Anterior cingulate cortex (tissue), 58 donors: ENCODE results near the gene RBM19.

Source experiments
- DNase-seq, 58 donors: peaks; one replicate each; lab custom pipeline; 2025; lab: John Stamatoyannopoulos, UW

The RBM19 gene

DNA sequence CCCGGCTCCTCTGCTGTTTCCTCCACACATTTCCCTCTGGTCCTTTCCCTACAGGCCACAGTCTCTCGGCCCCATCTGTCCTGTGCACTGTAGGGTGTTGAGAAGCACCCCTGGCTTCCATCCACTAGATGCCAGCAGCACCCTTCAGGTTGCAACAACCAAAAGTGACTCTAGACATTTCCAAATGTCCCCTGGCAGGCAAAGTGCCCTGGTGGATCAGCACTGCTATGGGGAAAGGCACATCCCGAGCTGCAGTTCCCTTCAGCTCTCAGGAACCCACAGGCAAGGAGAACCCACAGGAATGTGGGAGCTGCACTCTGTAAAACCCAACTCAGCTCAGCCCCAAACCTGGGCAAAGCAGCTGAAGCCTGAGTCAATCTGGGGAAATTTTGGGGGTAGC, 77.0 kb downstream of the RBM19 start:
- peak in 1 of 58 donors; percentile 10 for DNase-seq

GRCh38 chr12:113888435-113888834, 77.7 kb downstream of the RBM19 start:
- no peak for DNase-seq

DNA sequence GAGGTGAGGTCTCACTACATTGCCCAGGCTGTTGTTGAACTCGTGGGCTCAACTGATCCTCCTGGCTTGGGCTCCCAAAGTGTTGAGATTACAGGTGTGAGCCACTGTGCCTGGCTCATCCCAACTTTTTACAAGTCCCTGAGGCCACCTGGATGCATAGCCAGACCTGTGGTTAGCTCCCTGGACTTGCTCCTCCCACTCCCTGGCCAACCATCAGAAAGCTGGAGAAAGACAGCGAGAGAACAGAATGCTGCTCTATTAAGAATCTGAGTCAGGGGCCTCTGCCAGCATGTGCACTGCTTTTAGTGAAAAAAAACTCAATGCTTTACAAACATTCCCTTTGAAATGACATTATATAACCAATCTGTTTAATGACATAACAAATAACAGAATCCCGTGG, 78.2 kb downstream of the RBM19 start:
- no peak for DNase-seq

DNA sequence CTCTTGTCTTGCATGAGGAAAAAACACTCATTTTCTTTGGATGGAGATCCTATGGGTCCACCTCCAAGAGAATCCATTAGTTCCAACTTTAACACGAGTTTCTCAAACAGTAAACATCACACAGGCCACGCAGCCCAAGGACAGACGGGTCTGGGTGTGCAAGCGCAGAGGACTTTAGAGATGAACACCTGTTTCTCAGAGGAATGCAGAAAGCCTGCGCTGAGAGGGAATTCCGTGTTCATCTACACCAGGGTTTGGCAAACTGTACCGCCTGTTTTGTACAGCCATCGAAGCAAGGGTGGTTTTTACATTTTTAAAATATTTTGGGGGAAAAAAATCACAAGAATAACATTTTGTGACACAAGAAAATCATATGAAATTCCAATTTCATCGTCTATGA, 79.4 kb downstream of the RBM19 start:
- no peak for DNase-seq

DNA sequence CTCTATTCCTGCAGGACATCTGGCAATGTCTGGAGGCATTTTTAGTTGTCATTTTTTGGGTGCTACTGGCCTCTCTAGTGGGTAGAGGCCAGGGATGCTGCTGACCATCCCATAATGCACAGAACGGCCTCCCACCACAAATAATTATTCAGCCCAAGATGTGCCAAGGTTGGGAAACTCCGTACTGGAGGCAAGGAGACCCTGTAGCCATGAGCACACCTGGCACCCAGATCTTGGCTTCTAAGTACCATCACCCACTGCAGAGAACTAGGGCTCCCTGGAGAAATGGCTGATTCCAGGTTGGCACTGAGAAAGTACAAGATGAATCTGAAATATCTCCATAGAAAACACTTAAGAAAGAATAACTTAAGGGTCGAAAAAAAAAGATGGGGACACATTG, 81.7 kb downstream of the RBM19 start:
- DNase-seq = no peak

DNA sequence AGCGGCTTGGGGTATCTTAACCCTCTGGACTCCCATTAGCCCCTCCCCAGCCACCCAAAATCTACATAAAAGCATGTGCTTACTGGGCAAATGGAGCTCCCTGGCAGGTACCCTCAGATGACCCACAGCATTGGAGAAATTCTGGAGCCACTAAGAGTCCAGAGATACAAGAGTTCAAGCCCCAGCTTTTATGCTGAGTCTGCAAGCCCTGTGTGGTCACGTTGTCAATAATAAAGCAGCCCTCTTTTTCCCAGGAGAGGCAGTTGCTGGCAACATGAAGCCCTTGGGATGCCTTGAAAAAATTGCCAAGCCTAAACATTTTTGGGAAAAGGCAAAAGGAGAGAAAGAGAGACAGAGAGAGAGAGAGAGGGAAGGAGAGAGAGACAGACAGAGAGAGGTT, 83.4 kb downstream of the RBM19 start:
- DNase-seq = no peak

DNA sequence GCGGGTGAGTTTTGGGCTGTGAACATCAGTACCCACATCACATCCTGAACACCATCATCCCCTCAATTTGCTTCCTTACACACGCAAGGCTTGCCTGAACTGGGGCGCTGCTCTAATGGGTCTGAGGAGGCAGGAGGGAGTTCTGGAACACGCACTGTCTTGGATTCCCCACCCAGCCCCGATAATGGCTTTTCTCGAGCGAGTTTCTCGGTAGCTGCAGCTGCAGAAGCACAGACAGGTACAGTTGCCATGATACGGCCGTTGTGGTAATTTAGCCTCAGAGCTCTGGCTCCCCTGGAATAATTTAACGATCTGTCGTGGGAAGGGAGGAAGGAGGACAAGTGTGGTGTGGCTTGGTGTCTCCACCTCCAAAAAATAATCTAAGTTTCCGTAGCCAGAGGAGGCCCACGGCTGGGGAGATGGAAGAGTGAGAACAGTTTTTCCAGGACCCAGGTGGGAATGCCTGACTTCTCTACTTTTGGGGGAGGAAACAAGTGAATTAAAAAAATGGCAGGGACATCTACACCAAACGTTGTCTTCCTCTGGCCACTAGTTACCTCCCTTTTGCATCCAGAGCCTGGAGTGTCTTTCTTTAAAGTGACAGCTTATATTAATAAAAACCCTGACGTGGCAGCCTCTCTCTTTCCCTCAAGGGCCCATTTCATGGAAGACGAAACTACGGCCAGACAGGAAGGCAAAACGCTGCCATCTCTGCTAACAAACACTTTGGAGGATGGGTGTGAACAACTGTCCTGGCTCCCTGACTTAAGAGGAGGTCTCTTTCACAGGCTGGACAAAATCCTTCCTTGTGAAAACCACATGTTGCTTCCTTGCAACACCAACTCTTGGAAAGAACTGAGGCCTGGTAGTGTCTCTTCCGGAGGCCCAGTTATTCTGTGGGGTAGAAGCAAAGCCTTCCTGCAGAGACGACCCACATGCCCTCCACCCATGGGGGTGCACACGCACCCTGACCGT, 84.8 kb downstream of the RBM19 start:
- peak in 1 of 58 donors; percentile 19 for DNase-seq

DNA sequence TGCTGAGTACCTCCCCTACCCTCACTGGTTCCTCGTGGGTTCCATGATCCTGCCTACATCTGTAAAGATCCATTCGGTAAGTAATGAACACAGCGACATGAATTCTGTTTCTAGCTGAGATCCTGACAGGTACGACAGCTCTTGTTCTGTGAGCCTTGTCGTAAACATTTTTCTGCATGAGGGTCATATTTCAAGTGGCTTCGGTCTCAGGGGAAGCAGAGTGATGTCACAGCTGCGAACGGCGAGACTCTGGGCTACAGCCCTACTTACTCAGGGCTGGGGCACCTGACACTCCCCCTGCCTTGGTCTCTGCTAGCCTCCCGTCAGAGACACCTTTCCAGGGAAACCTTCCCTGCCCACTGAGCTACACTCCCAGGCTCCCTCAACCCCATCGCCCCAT, 85.8 kb downstream of the RBM19 start:
- DNase-seq = no peak

DNA sequence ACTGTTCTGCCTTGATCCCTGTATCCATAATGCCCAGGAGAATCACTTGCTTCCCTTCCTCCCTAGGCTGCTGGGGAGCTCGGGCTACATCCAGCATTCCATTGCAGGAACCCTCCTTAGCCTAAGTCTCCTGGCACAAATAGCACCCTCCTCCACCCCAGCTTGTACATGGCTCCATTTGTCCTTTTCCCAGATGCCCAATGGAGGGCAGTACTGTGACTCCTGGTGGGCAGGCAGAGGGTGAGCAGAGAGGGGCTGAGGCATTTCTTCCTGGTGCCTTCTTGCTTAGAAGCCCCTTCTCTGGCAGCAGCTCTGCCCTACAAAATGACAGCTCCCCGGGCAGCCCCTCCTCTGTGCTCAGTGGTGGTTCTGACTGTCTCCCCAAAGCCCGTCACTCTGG, 86.5 kb downstream of the RBM19 start:
- DNase-seq = no peak

GRCh38 chr12:113877607-113878006, 88.5 kb downstream of the RBM19 start:
- no peak for DNase-seq

DNA sequence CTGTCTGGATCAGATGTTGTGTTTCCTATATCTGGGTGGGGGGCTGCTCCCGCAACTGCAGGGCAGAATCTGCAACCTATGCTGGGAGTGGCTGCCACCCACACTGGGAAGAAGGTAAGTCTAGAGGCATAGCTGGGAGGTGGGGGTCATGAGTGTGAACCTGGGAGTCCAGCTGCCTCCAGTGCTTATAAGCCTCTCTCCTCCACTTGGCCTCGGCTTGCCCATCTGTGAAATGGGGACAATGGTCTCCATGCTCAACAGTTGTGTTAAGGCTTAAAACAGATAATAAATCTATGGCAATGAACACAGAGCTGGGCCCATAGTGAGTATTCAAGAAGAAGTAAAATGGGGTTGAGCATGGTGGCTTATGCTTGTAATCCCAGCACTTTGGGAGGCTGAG, 90.0 kb downstream of the RBM19 start:
- DNase-seq = no peak

- DNase-seq = no peak
These were observed 90.4 kb downstream of the RBM19 start for GRCh38 chr12:113875691-113876090.

DNA sequence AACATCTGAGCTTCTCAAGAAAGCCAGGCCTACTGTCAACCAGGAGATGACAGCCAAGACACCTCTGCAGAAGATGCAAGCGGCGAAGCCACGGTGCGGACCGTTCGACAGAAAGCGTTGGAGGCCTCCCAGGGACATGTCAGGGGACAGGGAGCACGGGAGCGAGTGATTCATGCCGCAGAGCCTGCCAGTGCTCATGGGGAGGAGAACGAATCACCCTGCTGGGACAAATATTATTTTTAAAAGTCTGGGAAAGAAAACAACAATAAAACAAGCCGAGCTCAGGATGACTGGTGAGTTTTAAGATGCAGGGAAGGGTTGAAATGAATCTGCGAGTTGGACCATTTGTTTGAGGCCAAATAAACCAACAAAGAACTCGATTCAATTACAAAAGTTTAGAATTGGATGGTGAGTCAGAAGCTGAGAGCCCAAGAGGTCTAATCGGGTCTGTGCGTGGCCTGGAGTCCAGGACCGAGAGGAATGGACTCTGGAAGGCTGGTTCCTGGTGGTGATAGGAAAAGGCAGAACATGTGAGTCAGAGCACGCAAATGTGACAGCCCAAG, 91.0 kb downstream of the RBM19 start:
- DNase-seq = peak in 3 of 58 donors; percentile 10 to 46 (median 21)

DNA sequence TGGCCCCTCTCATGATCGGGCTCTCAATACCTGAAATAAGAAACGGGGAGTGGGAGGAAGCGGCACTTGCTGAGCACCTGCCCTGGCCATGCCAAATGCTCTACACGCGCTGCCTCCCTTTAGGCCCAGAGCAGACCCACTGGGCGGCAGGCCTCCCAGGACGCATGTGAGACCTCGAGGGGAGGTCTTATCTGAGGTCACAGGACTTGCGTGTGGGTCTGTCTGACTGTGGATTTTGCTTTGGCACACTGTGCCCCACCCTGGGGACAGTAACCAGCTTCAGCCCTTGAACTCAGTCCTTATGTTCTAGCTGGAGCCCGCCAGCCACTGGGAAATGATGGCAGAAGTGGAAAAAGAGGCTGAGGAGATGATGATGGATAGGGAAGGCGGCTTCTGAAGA, 91.8 kb downstream of the RBM19 start:
- no peak for DNase-seq

DNA sequence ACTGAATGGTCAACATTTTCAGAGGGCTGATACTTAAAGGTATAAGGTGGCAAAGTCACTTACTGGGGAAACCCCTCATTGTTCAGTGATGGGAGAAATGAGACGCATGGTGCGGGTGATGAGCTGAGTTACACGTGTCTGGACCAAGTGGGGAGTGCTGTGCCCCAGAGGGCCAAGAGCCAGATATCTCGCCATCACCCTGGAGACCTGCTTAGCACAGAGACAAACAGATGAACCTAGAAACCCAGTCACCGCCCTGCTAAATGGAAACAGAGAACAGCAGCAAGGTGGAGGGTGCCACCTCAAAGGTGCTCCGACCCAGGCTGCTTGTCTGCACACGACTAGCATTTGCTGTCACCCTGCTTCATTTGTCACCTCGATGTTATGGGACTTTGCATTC, 92.4 kb downstream of the RBM19 start:
- DNase-seq = no peak

GRCh38 chr12:113870890-113871289, 95.2 kb downstream of the RBM19 start:
- no peak for DNase-seq

- peak in 17 of 58 donors; percentile 2 to 69 (median 15) for DNase-seq
These were observed 96.1 kb downstream of the RBM19 start for GRCh38 chr12:113870035-113870434.

- DNase-seq = no peak
These were observed 97.8 kb downstream of the RBM19 start for GRCh38 chr12:113868365-113868764.

DNA sequence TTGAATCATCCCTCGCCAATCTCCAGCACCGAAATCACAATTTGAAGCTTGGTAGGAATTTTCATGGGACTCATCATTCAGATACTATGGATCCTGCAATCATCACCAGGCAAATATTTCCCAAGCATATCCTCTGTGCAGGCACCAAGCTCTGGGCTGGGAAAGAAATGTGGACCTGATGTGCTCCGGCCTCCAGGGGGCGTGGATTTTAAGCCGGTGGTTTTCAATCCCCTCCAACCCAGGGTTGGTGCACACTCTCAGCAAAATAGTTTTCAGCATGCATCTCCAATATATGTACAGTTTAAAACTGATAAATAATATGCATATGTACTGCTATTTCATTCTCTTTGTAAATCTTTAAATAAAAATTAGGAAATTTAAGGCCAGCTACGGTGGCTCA, 98.9 kb downstream of the RBM19 start:
- DNase-seq = no peak

DNA sequence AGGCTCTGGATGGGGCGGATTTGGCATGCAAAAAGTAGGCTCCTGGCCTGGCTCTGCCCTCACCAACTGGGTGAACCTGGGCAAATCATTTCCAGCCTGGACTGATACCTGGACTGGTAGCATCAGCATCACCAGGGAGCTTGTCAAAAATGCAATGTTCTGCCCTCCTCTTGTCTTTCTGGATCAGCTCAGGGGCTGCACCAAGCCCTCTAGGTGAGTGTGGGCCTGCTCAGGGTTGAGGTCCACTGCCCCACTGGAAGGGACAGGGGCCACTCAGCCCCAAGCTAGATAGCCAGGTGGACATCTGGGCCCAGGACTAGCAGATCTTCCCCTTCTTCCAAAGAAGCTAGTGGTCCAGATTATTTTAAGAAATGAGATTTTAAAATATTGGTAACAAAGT, 99.6 kb downstream of the RBM19 start:
- no peak for DNase-seq

DNA sequence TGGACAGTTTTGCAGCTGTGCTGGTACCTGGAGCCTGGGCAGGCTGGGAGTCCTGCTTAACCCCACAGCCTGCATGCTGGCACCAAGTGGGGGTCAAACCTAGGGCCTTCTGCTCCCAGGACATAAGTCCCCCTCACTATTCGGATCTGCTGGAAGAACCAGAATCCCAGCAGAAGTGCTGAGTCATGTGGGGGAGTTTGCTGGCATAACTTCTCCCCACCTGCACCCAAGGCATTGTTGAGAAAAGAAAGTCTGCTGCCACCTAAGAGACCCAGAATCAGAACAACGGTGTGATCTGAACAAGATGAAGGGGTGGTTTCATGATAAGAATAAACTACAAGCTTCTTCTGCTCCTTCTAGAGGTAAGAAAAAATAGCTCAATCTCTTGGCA, 102.7 kb downstream of the RBM19 start:
- DNase-seq = peak in 6 of 58 donors; percentile 4 to 31 (median 16)
